Tibial nerve (tissue), 3 donors: ENCODE data around the gene PSKH1.
"Not testable (repeated sequence)": the region's sequence is repeated elsewhere in the genome, so short reads cannot be mapped to it uniquely, and the experiment has no call there.

Source experiments
- POLR2A ChIP-seq, 2 donors: fragments of 450-650 bp; IDR thresholded peaks; one replicate each; pipeline ENCODE4 v1.6.1; 2017; ENCODE audit warnings: antibody characterized with exemption in 2 of 2, mild to moderate bottlenecking in 2 of 2, moderate library complexity in 2 of 2
- TF ChIP-seq, protein P1 (sequence below), 5 experiments: fragments of 200-600 bp in 3 of 5; fragments of 450-650 bp in 2 of 5; sonication (generic) in 3 of 5; IDR thresholded peaks; one replicate each; pipeline ENCODE4 v1.5.1; 2016 to 2019; ENCODE audit warnings: antibody characterized with exemption in 5 of 5, mild to moderate bottlenecking in 3 of 5, moderate library complexity in 2 of 5

DNA sequence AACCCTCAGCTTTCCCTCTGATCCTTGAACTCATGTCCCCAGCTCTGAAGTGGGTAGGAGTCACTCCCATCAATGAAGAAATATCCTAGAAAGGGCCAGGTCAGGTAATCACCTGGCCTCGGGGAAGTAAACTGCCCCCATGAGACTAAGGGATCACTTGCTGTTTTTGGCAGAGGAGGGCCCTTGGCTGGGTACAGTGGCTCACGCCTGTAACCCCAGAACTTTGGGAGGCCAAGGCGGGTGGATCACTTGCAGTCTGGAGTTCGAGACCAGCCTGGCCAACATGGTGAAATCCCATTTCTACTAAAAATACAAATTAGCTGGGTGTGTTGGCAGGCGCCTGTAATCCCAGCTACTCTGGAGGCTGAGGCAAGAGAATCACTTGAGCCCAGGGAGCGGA, 29.0 kb upstream of the PSKH1 start:
- TF ChIP-seq, protein P1, sequence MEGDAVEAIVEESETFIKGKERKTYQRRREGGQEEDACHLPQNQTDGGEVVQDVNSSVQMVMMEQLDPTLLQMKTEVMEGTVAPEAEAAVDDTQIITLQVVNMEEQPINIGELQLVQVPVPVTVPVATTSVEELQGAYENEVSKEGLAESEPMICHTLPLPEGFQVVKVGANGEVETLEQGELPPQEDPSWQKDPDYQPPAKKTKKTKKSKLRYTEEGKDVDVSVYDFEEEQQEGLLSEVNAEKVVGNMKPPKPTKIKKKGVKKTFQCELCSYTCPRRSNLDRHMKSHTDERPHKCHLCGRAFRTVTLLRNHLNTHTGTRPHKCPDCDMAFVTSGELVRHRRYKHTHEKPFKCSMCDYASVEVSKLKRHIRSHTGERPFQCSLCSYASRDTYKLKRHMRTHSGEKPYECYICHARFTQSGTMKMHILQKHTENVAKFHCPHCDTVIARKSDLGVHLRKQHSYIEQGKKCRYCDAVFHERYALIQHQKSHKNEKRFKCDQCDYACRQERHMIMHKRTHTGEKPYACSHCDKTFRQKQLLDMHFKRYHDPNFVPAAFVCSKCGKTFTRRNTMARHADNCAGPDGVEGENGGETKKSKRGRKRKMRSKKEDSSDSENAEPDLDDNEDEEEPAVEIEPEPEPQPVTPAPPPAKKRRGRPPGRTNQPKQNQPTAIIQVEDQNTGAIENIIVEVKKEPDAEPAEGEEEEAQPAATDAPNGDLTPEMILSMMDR (IDR thresholded peaks at IDR 0.05) = not testable (repeated sequence)
- TF ChIP-seq POLR2A (IDR thresholded peaks at IDR 0.05) = not testable (repeated sequence)
